Panc1 (cell line): ENCODE measurements around the gene KERA. TPM values are rescaled to one million over a fixed set of nuclear protein-coding genes. Genes with fewer than 3 reads are reported as not detected.

ENCODE experiments used
- ATAC-seq: fragments of 200-7000 bp; cut with Tn5 transposase; 2 replicates; pipeline ENCODE4 v1.9.1; 2020; ENCODE audit warnings: mild to moderate bottlenecking, moderate library complexity
- BruUV-seq: library from RNA; stranded (reverse); fragments of 400-500 nt; replicated peaks from 2 replicates; lab custom pipeline; 2021; lab: Mats Ljungman, UMichigan
- CTCF ChIA-PET: fragments of 300-600 bp; sonication (Branson Sonifier 250); formaldehyde crosslinking; loops from one replicate; lab custom pipeline; 2022; ENCODE audit warnings: antibody characterized with exemption; lab: Charles Lee
- POLR2A ChIA-PET: fragments of 300-600 bp; sonication (Branson Sonifier 250); formaldehyde crosslinking; loops from one replicate; lab custom pipeline; 2022; ENCODE audit warnings: antibody characterized with exemption; lab: Charles Lee
- DNase-seq: peaks from one replicate; pipeline ENCODE4 v3.0.0-alpha.2; 2010; ENCODE audit warnings: low read depth, low spot score
- H3K27ac ChIP-seq: 2 replicates; pipeline ENCODE4 v1.5.1; 2011; ENCODE audit warnings: mild to moderate bottlenecking, low read length, inconsistent platforms
- H3K27me3 ChIP-seq: fragments of 200-500 bp; sonication (Bioruptor generic); 2 replicates; pipeline ENCODE4 v1.6.0; 2014; ENCODE audit warnings: low read length, inconsistent platforms; ENCODE audit not compliant: control insufficient read depth, insufficient read depth
- H3K36me3 ChIP-seq: fragments of 200-500 bp; sonication (Bioruptor generic); 2 replicates; pipeline ENCODE4 v1.5.1; 2014; ENCODE audit warnings: inconsistent platforms, mild to moderate bottlenecking, low read length, moderate library complexity; ENCODE audit not compliant: control insufficient read depth, insufficient read depth
- H3K4me1 ChIP-seq: 2 replicates; pipeline ENCODE4 v1.5.1; 2011; ENCODE audit warnings: inconsistent platforms, mild to moderate bottlenecking, low read length, moderate library complexity; ENCODE audit not compliant: control insufficient read depth, insufficient read depth
- H3K4me3 ChIP-seq, 2 experiments: 2 replicates each; pipeline ENCODE4 v1.5.1; 2011 to 2012; ENCODE audit warnings: low read depth in 2 of 2, low read length in 2 of 2, mild to moderate bottlenecking in 2 of 2, inconsistent platforms in 1 of 2, moderate library complexity in 1 of 2
- H3K9me3 ChIP-seq: fragments of 200-500 bp; sonication (Bioruptor generic); 2 replicates; pipeline ENCODE4 v1.5.1; 2014; ENCODE audit warnings: low read depth, mild to moderate bottlenecking, inconsistent platforms, low read length, moderate library complexity; ENCODE audit not compliant: control insufficient read depth, insufficient read depth
- CTCF ChIP-seq: fragments of 450-650 bp; IDR thresholded peaks from 2 replicates; pipeline ENCODE4 v1.5.1; 2017; ENCODE audit warnings: mild to moderate bottlenecking
- POLR2AphosphoS5 ChIP-seq: IDR thresholded peaks from 2 replicates; pipeline ENCODE4 v1.6.1; 2012; ENCODE audit warnings: mild to moderate bottlenecking, low read depth, low read length, moderate library complexity
- REST ChIP-seq, 2 experiments: IDR thresholded peaks; 2 replicates each; pipeline ENCODE4 v1.6.1; 2011 to 2012; ENCODE audit warnings: low read depth in 2 of 2, control low read depth in 1 of 2, low read length in 1 of 2, mild to moderate bottlenecking in 1 of 2, moderate library complexity in 1 of 2; ENCODE audit not compliant: insufficient read depth in 1 of 2
- SIN3A ChIP-seq: IDR thresholded peaks from 2 replicates; pipeline ENCODE4 v1.6.1; 2012; ENCODE audit warnings: low read depth, mild to moderate bottlenecking, low read length, moderate library complexity, borderline replicate concordance; ENCODE audit not compliant: insufficient read depth
- TCF7L2 ChIP-seq: IDR thresholded peaks from 2 replicates; pipeline ENCODE4 v1.6.1; 2011; ENCODE audit warnings: mild to moderate bottlenecking, low read depth, low read length, inconsistent platforms
- in situ Hi-C: cut with HindIII; loops from 2 replicates; pipeline ENCODE4 v1.10.0; 2016; ENCODE audit warnings: low sequenced_read_pairs, low pct_unique_long_range_greater_than_20kb
- intact Hi-C: fragments of 100-400 bp; cut with micrococcal nuclease; formaldehyde crosslinking; loops from one replicate; pipeline ENCODE4 v1.10.0; 2022; ENCODE audit not compliant: unreplicated experiment
- total RNA-seq: library from RNA; stranded (reverse); gene quantifications from one replicate; pipeline ENCODE4 v1.2.1, GENCODE V29; 2021; ENCODE audit not compliant: unreplicated experiment

KERA gene
- total RNA-seq, 1 experiment from 2014 or later = not detected

- H3K27ac ChIP-seq = no peak overlapping the region
- H3K4me1 ChIP-seq = no peaks in the 10 kb centered on the region
- H3K9me3 ChIP-seq = no peaks in the 10 kb centered on the region
- TF ChIP-seq CTCF (no peak), REST (IDR thresholded peaks at IDR 0.05; ENCODE audit: insufficient read depth in 1 of 2, low read depth in 2 of 2, low read length in 1 of 2) (no peak), TCF7L2 (no peak), POLR2AphosphoS5 (no peak), SIN3A (no peak)
- ChIA-PET POLR2A (no interaction called here), CTCF (no interaction called here)
- in situ Hi-C loops (no loop called here), intact Hi-C loops (no loop called here)
- H3K4me3 ChIP-seq = no peak overlapping the region
- no peaks in the 10 kb centered on the region for H3K27me3 ChIP-seq
- H3K36me3 ChIP-seq = no peaks in the 10 kb centered on the region
- ATAC-seq = no peak
- BruUV-seq = no TSS peak
- no peak for DNase-seq
These were observed 5.8 kb downstream of the KERA start for GRCh38 chr12:91052026-91052425.

DNA sequence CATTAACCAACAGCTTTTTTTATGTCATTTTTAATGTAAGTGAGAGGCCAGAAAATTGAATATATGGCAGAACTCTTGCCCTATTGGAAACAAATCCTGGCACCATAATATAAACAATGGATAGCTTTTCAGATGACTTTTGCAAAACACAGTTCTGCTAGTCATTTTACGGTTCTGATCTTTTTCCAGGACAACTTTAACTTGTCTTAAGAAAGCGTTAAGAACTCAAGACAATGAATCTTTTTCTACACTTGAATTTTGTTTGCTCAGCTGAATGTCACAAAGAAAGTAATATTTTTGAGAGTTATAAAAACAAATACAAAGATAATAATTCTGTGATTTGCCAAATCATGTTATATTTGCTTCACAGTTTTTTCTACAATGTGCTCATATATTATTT, 13.2 kb downstream of the KERA start:
- Histone ChIP-seq H3K9me3 (no peaks in the 10 kb centered on the region), H3K4me1 (no peaks in the 10 kb centered on the region), H3K36me3 (no peaks in the 10 kb centered on the region), H3K27me3 (no peaks in the 10 kb centered on the region), H3K4me3 (no peak overlapping the region), H3K27ac (no peak overlapping the region)
- ChIA-PET POLR2A (no interaction called here), CTCF (no interaction called here)
- DNase-seq (no peak), ATAC-seq (no peak)
- no peak for TF ChIP-seq POLR2AphosphoS5
- no peak for TF ChIP-seq SIN3A
- TF ChIP-seq TCF7L2 = no peak
- no peak for TF ChIP-seq CTCF
- no peak for TF ChIP-seq REST (IDR thresholded peaks at IDR 0.05; ENCODE audit: insufficient read depth in 1 of 2, low read depth in 2 of 2, low read length in 1 of 2)
- BruUV-seq = no TSS peak
- in situ Hi-C loops (no loop called here), intact Hi-C loops (no loop called here)
